ENCODE results near the gene TRAPPC2B. TPM values are rescaled to one million over a fixed set of nuclear protein-coding genes. Genes with fewer than 3 reads are reported as not detected.

Gene TRAPPC2B
- total and polyA plus RNA-seq, 2 of the 13 experiments (the other 11 are each of a cell fraction or from before 2014, with no cell fraction given) = 13.3 to 17.7 TPM

GRCh38 chr19:57320180-57321084 is 42.9 kb upstream of the TRAPPC2B start, which contains the start of gene ZNF543 (continued):
- TF ChIP-seq PATZ1 (CRISPR knock-in tag; IDR thresholded peaks at IDR 0.05) (no peak), RERE (CRISPR knock-in tag; IDR thresholded peaks at IDR 0.05; ENCODE audit: low read depth) (no peak), ZNF746 (CRISPR knock-in tag; IDR thresholded peaks at IDR 0.05) (no peak), ZBTB14 (CRISPR knock-in tag; IDR thresholded peaks at IDR 0.05) (no peak), TBX3 (IDR thresholded peaks at IDR 0.05; ENCODE audit: borderline replicate concordance) (no peak), TRIM22 (IDR thresholded peaks at IDR 0.05) (no peak), ZNF75D (CRISPR knock-in tag; IDR thresholded peaks at IDR 0.05; ENCODE audit: borderline replicate concordance) (no peak), HINFP (CRISPR knock-in tag; IDR thresholded peaks at IDR 0.05; ENCODE audit: low read depth) (no peak), ZNF496 (CRISPR knock-in tag; IDR thresholded peaks at IDR 0.05; ENCODE audit: insufficient replicate concordance) (no peak), CBX5 (CRISPR knock-in tag; IDR thresholded peaks at IDR 0.05; ENCODE audit: borderline replicate concordance) (no peak; the same call in 1 of the 2 replicates), CENPT (CRISPR knock-in tag; IDR thresholded peaks at IDR 0.05; ENCODE audit: low read depth) (no peak), THAP11 (CRISPR knock-in tag; IDR thresholded peaks at IDR 0.05) (peak; percentile 94), GATA4 (IDR thresholded peaks at IDR 0.05; ENCODE audit: borderline replicate concordance, low read depth) (peak; percentile 49; the same call in 1 of the 2 replicates), BRF2 (CRISPR knock-in tag; IDR thresholded peaks at IDR 0.05) (no peak), ZC3H13 (CRISPR knock-in tag; IDR thresholded peaks at IDR 0.05) (no peak)
